ENCODE data around the gene BMAL2.

BMAL2 gene

DNA sequence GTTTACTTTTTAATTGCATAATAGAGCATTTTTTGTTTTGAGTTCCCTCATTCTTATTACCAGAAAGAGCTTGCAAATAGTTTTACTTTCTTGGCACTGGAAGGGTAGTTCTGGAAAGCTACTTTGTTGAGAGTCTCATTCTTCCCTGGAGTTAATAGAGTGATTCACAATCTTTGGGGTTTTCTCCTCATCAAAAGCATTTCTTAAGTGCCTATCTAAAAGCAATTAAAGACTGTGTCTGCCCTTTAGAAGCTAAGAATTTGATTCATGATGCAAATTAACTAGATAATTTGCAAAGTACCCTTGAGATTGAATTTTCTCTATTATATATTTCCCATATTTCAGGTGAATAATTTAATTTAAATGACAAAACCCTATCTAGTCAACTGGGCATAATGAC, 8.1 kb upstream of the BMAL2 start:
- no peak for DNase-seq (ENCODE audit: low read depth, low spot score)

DNA sequence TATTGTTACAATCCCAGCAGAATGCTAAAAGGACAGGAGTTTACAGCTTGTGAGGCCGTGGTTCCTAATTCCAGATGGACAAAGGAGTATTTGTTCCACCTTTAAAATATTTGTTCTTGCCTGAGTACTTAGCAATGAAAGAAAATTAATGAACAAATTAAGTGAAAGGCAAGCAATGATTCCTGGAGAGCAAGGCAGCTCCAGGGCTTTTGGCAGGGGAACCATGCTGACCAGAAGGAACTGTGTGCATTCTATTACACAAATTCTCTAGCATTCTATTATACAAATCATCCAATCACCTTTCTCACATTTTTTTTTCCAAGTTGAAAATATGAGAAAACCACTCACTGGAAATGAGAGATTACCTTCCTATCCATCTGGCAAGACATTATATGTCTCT, 1.8 kb upstream of the BMAL2 start:
- no peak for DNase-seq (ENCODE audit: low read depth, low spot score)

DNA sequence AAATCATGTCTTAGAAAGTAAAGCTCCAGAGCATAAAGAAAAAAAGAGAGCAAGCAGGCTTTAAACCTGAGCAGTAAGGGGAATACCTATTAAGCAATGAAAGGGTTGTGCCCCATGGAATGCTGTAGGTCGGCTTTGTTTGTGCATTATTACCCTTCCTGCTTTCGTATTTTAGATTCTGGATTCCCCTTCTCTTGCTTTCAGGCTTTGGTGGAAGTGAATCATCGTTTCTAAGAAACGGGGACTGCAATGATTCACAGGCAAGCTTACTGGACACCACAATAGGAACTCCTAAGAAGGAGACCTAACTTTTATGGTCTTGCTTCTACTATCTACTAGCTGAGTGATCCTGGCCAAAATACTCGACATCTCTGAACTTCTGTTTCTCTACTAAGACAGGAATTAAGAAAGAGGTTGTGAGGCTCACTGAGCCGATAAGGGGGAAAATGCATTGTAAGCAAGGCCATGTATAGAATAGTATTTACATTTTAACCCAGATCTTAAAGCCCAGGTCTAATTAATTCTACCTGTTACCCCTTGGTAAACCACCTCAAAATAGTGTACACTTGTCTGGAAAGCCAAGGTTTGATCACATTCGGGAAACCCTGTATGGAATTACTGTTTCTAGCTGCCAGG, 1.2 kb upstream of the BMAL2 start:
- no peak for DNase-seq (ENCODE audit: low read depth, low spot score)

DNA sequence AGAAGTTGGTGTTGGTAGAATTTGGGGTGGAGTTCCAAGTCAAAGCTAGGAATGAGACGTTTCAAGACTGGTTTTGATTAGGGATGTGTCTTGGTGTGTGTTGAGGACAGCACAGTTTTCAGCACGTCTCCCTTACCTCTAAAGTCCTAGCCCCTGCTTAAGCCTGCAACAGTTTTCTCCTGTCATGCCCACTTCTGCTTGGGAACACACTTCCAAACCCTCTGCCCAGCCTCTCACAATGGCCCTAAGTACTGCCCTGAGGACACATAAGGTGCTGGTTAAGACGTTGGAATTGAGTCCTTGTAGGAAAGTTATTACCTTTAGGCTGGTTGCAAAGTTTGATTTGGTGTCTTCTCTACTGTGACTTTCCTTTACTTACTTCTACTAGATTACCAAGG, 710 bp upstream of the BMAL2 start:
- no peak for DNase-seq (ENCODE audit: low read depth, low spot score)

DNA sequence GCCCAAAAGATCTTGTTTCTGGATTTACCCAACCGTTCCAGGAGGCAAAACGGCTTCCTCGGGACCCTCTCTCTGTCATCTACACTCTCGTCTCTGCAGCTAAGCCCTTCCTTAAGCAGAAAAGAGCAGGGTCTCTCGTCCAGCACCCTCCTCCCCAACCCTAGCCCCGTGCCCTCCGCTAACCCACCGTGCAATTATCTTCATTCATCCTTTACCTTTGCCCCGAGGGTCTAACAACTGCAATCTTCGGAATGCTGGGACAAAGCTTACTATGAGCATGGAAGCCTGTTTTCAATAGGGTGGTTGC, 276 bp upstream of the BMAL2 start:
- no peak for DNase-seq (ENCODE audit: low read depth, low spot score)

DNA sequence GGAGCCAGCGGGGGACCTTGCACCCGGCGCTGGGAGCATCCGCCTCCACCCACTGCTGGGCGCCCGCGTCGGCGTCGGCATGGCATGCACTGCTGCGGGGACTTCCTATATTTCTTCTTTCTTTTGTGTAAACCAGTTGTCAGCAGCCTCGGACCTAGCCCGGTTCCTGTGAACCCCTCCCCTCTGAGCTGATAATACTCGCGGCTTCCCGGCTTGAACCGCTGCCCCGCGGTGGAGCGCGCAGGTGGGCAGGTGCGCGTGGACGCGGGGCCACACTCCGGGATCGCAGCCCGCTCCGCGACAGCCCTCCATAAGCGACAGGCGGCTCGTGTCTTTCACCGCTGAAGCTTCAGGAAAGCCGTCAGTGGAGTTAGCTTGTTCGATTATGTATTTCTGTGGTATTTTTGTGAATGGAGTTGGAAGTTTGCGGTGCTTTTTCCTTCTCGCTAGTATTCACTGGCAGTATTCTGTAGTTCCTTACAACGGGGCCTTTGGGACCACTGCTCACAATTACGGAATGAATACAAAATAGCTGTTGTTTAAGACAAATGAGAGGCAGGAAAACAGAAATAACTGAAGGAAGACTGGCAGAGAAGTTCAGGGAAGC, 870 bp downstream of the BMAL2 start:
- no peak for DNase-seq (ENCODE audit: low read depth, low spot score)

DNA sequence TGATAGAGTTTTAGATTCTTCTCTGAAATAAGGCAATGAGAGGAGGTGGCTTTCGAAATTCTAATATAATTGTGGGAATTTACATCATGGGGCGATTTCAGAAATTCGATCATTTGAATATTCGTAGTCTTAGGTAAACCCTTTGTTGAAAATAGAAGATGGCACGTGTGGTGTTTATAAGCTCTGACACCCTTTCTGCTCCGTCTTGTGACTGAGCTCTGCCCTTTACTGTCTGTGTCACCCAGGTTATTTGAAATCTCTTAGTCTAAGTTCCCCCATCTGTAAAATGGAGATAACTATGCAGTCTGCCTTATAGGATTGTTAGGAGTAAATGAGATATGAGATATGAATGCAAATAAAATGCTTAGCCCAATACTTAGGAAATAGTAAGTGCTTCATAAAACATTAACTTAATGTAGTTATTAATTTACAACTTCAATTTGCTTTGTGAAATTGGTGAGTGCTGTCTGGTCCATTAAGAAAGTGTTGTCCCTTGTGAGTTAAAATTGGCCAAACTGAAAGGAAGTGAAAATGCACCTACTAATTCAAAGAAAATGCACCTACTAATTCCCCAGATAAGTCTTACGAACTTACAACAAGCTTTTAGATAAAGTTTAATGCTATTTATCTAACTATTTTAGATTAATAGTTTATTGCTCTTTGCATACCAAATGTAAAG, 1.5 kb downstream of the BMAL2 start:
- DNase-seq (ENCODE audit: low read depth, low spot score), result no peak

DNA sequence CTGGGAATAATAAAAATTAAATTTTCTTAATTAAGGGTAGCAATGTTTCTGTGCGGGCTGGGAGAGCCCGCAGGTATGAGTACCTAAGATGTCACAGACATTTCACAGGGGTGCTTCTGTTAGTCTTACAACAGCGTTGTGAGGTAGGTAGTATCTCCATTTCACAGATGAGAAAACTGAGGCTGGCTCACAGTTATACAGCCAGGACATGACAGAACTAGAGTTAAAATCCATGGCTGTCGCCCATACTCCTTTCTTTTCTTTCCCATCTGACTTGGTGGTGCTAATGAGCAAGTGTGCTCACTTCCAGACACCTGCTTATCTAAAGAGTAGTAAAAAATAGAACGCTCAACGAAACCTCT, 2.1 kb downstream of the BMAL2 start:
- DNase-seq (ENCODE audit: low read depth, low spot score), result no peak

DNA sequence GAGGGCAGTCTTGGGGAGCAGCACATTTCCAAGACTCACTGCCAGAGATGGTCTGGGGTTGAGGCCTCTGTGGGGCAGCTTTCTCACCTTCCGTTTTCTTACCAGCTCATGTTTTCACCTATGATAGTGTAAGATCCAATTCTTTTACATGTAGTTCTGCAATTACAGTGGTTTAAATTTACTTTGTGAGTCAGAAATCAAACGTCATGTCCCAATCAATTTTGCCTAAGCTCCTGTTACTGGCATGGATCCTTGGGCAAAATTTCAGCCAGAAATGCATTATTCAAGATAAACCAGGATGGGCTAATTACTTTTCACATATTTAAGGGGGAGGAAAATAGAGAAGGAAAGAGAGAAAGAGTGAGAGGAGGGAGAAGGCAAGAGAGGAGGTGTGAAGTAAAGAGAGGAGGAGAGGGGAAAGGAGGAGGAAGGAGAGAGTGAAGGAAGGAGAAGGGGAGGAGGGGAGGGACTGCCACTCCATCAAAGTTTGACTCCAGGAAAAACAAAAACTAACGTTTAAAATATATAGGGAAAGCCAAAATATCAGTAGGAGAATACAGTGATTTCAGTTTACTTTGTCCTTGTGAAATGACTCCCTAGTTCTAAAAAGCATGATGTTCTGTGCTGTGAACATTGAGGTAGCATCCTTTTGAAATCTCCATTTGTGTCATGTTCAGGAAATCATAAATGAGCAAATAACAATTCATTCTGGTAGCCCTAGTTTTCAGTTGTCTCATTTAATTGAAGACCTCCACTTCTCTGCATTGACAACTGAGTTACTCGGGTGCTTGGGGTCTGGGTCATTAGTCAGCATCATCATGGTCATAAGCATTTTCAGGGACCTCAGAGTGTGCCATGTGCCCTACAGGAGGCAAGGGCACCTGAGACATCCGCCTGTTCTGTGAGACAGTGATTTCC, 3.0 kb downstream of the BMAL2 start:
- no peak for DNase-seq (ENCODE audit: low read depth, low spot score)

DNA sequence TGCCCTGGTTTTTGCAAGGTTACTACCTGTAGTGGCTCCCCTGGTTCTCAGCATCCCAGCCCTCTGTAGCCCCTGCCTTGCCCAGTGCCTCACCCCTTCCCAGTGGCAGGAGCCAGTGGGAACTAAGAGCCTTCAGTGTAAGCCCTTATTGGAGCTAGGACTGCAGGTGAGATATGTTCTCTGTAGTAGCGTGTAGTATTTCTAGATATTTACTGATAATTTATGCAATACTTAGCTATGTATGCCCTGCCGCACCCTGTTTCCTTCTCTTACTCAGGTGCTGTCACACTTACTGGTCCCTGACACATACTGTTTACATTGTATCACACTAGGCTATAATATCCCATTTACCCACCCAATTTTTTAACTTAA, 3.6 kb downstream of the BMAL2 start:
- no peak for DNase-seq (ENCODE audit: low read depth, low spot score)

DNA sequence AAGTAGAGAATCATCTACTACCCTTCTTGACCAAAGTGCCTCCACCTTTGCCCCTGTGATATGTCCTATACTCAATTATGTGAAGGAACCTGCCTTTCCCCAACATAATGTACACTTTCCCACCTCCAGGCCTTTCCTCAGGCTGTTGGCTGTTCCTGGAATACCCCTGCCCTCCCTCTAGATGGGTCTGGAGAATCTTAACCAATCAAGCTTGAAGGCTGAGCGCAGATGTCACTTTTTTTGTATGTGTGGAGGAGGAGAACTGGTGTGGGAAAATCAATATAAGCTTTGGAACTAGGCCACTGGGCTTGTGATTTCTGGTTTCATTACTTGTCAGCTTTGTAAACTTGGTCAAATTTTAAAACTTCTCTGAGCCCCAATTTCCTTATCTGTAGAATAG, 4.7 kb downstream of the BMAL2 start:
- DNase-seq (ENCODE audit: low read depth, low spot score), result no peak

DNA sequence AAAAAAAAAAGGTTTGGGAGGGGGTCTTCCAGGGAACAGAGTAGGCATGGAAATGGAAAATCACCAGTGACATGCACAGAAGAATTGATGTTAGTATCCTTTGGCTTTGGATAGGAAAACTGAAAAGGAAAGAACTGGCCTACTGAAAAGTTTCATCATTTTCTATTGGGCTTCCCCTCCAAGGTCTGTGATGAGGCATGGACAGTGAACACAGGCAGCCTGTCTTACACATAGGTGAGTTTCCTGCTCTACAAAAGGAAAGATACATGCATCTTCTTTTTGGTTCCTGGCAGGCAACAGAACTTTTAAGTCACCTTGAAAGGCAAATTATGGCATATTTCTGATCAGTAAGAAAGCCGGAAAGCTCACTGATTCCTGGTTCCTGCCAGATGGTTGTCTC, 5.8 kb downstream of the BMAL2 start:
- DNase-seq (ENCODE audit: low read depth, low spot score), result no peak

DNA sequence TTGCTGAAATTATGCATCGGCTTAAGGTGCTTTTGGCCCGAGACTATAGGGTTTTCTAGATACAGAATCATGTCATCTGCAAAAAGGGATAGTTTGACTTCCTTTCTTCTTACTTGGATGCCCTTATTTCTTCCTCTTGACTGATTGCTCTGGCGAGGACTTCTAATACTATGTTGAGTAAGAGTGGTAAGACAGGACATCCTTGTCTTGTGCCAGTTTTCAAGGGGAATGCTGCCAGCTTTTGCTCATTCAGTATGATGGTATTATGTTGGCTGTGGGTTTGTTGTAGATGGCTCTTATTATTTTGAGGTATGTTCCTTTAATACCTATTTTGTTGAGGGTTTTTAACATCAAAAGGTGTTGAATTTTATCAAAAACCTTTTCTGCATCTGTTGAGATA, 8.3 kb downstream of the BMAL2 start:
- no peak for DNase-seq (ENCODE audit: low read depth, low spot score)

DNA sequence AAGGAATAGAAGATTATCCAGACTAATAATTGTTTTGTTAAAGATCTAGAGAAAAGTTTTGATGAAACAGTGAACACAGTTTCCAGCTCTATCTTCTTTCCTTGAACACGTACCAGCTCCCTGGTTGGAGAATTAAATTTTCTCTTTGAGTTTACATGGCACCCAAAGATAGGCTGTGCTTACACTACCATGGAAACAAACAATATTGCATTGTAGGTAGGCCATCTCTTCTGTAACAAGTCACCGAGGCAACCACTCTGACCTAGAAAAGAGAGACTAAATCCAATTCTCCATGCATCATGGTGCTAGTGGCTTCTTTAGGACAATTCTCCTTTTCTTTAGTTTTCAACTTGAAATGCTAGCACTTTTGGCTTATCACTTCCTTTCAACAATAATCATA, 9.9 kb downstream of the BMAL2 start:
- no peak for DNase-seq (ENCODE audit: low read depth, low spot score)

DNA sequence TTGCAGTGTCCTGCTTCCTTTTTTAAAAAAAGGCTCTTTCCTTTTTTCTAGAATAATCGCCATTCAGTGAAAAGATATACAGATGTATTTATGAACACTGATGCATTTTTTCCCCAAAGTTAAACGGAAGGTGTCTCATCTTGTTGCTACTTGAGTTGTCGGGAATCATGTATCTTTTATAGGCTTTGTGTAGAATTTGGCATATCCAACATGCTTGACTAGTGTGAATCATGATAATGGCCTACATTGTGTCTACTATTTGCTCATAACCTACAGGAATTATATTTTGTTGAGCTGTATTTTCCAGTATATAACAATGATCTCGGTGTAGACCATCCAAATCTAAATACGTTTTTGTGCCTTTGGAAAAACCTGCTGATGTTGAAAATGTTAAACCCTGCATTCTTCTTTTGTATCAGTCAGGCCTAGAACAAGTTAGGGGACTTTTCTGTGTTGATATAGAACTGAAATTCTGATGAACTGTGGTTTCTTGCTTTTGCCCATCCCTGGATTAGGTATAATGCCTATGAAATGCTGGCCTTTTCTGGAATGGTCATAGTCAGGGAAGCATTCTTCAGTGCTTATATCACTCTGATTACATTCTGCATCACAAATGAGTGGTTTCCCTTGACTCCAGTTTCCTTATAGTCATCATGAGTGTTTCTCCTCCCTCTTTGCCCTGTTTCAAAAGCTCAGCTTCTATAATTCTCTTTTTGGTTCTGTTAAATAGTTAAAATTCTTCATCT, 10.8 kb downstream of the BMAL2 start:
- DNase-seq (ENCODE audit: low read depth, low spot score), result no peak

DNA sequence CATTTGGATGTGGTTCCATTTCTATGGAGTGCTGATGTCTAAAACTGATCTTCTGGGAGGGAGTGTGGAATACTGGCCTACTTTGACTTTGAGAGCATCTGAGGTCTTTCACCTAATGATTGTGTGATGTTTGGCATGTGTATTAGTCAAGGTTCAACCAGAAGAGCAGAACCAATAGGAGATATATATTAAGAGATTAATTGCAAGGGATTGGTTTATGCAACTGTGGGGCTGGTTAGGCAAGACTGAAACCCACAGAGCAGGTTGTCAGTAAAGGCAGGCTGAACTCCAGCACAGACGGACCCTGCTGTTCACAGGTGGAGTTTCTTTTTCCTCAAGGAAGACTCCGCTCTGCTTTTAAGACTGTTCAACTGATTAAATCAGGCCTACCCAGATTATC, 11.6 kb downstream of the BMAL2 start:
- DNase-seq (ENCODE audit: low read depth, low spot score), result no peak

DNA sequence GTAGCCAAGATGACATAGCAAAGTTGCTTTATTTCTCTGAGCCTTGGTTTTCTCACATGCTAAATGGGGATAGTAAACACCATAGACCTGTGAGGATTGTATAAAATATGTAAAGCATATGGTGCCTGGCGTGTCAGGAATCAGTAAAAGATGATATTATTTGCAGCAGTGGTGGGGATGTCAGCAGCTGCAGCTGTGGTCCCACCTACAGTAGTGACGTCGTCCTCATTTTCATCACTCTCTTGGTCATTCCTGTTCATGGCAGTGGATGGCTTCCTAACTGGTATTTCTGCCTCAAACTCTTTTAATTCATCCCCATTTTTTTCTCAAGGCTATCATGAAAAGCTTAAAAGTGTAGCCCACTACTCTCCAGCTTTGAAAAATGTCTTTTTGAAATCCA, 12.1 kb downstream of the BMAL2 start:
- DNase-seq (ENCODE audit: low read depth, low spot score), result no peak

DNA sequence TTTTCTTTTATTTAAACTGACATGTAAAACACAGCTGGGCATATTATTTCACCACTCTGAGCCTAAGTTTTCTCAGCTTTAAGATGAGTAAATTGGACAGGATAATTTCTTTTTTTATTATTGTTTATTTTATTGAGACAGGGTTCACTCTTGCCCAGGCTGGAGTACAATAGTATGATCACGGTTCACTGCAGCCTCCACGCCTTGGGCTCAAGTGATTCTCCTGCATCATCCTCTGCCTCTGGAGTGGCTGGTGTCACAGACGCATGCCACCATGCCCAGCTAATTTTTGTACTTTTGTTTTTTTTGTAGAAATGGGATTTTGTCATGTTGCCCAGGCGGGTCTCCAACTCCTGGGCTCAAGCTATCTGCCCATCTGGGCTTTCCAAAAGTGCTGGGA, 12.7 kb downstream of the BMAL2 start:
- DNase-seq (ENCODE audit: low read depth, low spot score), result no peak

DNA sequence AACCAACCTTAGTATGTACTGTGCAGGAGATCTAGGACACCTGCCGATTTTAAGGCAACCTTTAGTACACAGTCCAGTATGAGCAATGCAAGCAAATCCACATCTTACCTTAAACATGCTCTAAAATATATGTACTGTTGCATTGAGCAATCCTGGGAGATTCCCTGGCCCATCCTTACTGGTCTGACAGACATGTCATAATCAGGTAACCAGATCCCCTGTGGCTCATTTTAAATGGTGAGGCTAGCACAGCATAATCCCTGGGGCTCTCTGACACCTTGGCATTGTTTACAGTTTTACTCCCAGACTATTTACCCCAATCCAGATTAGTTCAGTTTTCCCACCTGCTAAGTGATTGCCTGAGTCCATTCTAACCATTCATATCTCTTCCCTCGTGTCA, 15.1 kb downstream of the BMAL2 start:
- no peak for DNase-seq (ENCODE audit: low read depth, low spot score)

DNA sequence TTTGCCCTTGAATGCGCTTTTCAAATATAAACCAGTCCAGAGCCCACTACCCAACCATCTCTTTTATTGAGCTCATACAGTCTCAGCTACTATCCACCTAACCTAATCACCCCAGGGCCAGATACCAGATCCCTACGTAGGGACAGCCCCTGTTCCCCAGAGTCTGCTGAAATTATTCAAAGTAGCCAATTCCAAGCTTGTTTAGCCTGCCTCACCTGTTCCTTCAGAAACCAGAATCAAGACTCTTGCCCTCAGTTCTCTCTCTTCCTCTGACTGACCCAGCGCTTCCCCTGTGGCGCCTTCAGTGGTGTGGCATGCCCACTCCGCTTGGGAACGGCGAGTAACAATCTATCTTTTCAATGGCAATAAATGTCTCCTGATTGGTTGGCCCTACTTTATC, 18.8 kb downstream of the BMAL2 start:
- no peak for DNase-seq (ENCODE audit: low read depth, low spot score)

DNA sequence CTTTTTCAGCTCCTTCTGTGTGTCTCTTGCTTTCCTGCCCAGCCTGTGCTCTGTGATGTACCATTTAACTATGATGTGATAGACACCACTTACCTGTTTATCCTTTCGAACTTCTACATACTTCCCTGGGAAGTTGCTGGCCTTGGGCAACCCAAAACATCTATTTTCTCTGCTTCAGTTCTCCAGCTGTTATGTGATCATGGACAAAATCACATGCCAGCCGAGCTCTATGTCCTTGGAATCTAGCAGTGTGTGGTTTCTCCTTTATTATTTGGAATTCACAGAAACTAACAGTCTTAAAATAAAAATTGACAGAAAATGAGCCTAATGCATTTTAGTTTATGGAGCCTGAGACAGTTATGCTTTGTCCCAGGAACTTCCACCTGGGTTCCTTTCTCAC, 22.9 kb downstream of the BMAL2 start:
- DNase-seq (ENCODE audit: low read depth, low spot score), result no peak

DNA sequence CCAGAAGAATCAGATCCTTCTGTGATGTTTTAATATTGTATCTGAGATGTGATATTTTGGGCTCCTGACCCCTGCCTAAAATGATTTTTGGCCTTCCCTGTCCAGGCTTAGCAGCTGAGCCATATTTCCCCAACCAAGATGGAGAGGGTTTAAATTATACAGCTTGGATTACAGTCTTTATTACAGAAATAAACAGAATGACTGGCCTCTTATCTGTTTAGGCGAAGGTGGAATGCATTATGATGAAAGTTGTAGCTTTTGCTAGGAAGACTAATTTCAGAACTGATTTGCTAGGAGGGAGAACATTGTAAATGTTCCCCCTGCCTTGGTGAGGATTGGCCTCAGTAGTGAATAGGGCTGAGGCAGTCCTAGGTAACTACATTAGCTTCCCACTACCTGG, 23.3 kb downstream of the BMAL2 start:
- no peak for DNase-seq (ENCODE audit: low read depth, low spot score)
